Muscle of back (tissue), 11 donors: ENCODE measurements around the gene SLC49A3. TPM values are rescaled to one million over a fixed set of nuclear protein-coding genes. Genes with fewer than 3 reads are reported as not detected.
"Not testable (repeated sequence)": the region's sequence is repeated elsewhere in the genome, so short reads cannot be mapped to it uniquely, and the experiment has no call there.

Experiments
- DNase-seq, 3 donors: peaks; one replicate each; pipeline versions ENCODE4 v3.0.0 to v3.0.0-alpha.2; 2013
- polyA plus RNA-seq, 10 donors: library from polyadenylated mRNA; unstranded; fragments of 120-200 nt; gene quantifications; one replicate each; pipeline ENCODE4 v1.2.1, GENCODE V29; 2013; ENCODE audit not compliant: insufficient read length in 10 of 10

Gene SLC49A3
- polyA plus RNA-seq, 10 donors = 9.0 to 25.2 (median 15.9) TPM

DNA sequence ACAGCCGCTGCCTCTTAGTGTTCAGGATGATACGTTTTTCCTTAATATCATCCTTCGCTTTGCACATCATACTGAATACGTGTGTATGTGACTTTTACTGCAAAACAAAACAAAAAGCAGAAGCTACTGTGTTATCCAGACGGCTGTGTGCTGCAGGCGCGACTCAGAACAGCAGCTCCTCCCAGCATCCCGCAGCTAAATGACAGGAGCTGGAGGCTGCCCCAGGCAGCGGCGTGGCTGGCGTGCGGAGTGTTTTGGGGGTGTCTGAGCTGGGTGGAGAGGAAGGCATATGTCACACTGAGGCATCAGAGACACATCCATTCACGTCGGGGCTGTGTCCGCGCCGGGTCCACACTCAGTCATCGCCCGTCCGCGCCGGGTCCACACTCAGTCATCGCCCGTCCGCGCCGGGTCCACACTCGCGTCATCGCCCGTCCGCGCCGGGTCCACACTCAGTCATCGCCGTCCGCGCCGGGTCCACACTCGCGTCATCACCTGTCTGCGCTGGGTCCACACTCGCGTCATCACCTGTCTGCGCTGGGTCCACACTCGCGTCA lies 33.3 kb upstream of the SLC49A3 start:
- DNase-seq = no peak

- no peak for DNase-seq
These were observed 32.6 kb upstream of the SLC49A3 start for GRCh38 chr4:721261-722168.

- no peak for DNase-seq
These were observed 31.3 kb upstream of the SLC49A3 start for GRCh38 chr4:720111-720860.

- DNase-seq = no peak
These were observed 29.5 kb upstream of the SLC49A3 start for GRCh38 chr4:718460-718859.

DNA sequence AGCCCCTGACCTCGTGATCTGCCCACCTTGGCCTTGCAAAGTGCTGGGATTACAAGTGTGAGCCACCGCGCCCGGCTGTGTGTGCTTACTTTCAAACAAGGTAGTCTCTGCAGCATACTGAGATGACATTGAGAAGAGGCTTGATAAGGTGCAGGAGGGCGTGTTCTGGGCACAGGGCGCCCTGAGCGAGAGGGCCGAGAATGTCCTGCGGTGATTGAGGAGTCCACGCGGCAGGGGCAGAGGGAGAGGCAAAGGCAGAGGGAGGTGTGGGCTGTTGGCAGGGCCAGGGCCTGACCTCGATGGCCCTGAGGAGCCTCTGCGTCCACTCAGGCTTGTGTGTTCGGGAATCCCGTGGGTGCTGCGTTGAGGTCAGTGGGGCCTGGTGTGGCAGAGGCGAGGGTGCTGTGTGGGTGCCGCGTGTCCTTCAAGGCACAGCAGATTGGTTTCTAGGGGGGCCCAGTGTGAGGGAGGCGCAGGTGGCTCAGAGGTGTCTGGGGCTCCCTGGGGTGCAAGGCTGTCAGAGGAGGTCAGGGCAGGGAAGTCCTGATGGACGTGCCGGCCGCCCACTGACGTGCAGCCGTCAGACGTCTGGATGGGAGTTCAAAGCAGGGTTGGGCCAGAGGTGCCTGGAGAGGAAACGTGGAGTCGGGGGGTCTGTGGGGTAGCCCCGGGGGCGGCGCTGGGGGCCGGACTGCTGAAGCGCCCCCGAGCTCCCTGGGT lies 28.8 kb upstream of the SLC49A3 start:
- no peak for DNase-seq

GRCh38 chr4:714087-714486 lies 25.1 kb upstream of the SLC49A3 start:
- no peak for DNase-seq

DNA sequence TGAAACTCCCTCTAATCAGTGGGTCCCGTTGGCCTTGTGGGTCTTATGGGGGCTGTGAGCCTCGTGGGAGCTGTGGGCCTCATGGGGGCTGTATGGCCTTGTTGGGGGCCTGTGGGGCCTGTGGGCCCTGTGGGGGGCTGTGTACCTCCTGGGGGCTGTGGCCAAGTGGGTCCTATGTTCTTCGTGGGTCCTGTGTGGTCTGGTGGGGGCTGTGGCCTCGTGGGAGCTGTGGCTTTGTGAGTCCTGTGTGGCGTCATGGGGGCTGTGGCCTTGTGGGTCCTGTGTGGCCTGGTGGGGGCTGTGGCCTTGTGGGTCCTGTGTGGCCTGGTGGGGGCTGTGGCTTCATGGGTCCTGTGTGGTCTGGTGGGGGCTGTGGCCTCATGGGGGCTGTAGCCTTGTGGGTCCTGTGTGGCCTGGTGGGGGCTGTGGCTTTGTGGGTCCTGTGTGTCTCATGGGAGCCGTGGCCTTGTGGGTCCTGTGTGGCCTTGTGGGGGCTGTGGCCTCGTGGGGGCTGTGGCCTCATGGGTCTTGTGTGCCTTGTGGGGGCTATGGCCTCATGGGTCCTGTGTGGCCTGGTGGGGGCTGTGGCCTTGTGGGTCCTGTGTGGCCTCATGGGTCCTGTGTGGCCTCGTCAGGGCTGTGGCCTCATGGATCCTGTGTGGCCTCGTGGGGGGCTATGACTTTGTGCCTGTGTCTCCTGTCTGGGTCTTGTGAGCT lies 24.1 kb upstream of the SLC49A3 start:
- DNase-seq = no peak

DNA sequence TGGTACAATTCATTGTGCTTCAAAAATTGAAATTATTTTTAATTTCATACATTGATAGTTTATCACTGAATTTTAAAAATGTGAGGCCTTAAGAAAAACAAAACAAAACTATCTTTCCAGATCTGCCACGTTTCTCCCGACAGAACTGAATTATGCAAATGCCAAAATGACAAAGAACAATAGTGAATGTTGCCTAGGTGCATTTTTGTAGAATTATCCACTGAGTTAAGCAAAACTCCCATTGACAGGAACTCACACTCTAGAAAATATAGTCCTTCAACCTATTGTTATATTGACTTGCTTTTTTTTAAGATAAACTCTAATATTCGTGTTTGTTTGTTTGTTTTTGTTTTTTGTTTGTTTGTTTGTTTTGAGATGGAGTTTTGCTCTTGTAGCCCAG lies 23.1 kb upstream of the SLC49A3 start:
- DNase-seq = no peak

DNA sequence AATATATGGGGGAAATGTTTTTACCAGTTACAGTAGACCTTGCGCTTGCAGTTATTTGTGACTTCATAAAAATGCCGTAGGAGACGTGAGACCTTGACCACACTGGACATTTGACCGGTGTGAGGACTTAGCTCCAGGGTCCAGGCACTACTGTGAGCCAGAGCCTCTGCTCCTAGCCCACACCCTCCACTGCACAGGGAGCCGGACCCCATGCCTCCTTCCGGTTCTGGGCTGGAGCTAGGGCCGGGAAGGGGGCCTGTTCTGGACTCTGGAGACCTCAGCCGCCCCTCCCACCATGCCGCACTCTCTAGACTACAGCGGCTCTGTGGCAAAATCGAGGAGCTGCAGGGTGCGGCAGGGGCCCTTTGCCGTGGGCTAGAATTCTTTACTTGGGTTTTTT lies 22.0 kb upstream of the SLC49A3 start:
- no peak for DNase-seq

- no peak for DNase-seq
These were observed 21.2 kb upstream of the SLC49A3 start for GRCh38 chr4:710116-710515.

DNA sequence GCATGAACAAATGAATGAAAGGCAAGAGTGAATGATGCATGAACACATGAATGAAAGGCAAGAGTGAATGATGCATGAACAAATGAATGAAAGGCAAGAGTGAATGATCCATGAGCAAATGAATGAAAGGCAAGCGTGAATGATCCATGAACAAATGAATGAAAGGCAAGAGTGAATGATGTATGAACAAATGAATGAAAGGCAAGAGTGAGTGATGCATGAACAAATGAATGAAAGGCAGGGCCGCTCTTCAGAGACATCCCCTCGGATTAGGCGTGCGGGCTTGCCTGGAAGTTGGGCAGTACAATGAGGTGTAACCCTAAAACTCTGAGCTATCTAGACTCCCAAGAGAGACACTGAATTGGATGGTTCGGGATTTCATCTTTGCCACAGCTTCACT lies 20.4 kb upstream of the SLC49A3 start:
- no peak for DNase-seq

DNA sequence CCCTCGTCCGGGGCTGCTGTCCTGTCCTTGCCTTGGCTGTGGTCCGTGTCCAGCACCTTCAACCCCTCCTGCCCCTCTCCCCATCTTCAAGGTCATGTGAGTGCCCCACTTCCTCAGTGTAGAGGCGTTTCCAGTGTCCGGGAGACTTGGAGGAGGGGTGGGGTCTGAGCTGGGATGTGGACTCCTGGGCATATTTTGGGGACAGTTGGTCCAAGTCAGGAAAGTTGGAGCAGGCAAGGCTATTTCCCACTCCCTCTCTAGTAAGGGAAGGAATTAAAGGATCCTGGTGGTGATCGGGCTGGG lies 19.6 kb upstream of the SLC49A3 start:
- DNase-seq = no peak

- DNase-seq = no peak
These were observed 19.1 kb upstream of the SLC49A3 start for GRCh38 chr4:707929-708630.

GRCh38 chr4:706834-707598 lies 18.1 kb upstream of the SLC49A3 start:
- DNase-seq = no peak

- DNase-seq = not testable (repeated sequence)
These were observed 17.2 kb upstream of the SLC49A3 start for GRCh38 chr4:706083-706633.

DNA sequence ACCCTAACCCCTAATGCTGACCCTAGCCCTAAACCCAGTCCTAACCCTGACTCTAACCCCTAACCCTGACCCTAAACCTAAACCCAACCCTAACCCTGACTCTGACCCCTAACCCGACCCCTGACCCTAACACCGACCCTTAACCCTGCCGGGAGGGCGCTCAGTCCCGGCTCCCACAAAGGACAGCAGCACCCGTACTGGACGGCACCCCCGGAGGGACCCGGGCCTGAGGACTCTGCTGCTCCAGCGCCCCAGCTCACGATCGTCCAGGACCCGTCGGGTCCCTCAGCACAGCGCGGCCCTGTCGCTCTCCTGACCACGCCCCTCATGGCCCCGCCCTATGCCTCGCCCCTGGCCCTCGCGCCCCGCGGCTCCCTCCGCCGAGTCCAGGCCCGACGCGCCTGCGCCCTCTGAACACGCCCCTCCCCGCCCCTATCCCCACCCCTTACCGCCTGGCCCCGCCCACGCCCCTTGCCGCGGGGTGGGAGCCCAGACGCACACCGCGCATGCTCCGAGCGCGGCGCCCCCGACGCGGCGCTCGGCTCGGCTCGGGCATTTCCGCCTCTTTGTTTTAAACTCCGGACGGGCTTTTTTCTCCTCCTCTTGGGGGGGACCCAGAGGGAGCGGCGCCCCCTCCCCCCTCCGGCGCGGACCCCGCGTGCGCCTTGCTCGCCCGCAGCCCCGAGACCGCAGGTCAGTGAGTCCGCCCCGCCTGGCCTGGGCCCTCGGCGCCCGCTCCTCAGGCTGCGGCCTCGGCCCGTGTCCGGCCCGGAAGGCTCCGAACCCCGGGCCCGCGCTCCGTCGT lies 16.5 kb upstream of the SLC49A3 start, which contains the start of gene PCGF3:
Gene PCGF3, plus strand, starts transcription at position 555 of the 805 bp plus-strand sequence. CDS start 27,849 bp downstream, outside the sequence.
- peak; percentile 94 to 97 (median 96) for DNase-seq

DNA sequence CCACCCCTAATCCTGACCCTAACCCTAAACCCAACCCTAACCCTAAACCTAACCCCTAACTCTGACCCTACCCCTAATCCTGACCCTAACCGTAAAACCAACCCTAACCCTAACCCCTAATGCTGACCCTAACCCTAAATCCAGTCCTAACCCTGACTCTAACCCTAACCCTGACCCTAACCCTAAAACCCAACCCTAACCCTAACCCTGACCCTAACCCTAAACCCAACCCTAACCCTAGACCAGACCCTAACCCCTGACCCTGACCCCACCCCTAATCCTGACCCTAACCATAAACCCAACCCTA lies 16.0 kb upstream of the SLC49A3 start:
- no peak for DNase-seq

DNA sequence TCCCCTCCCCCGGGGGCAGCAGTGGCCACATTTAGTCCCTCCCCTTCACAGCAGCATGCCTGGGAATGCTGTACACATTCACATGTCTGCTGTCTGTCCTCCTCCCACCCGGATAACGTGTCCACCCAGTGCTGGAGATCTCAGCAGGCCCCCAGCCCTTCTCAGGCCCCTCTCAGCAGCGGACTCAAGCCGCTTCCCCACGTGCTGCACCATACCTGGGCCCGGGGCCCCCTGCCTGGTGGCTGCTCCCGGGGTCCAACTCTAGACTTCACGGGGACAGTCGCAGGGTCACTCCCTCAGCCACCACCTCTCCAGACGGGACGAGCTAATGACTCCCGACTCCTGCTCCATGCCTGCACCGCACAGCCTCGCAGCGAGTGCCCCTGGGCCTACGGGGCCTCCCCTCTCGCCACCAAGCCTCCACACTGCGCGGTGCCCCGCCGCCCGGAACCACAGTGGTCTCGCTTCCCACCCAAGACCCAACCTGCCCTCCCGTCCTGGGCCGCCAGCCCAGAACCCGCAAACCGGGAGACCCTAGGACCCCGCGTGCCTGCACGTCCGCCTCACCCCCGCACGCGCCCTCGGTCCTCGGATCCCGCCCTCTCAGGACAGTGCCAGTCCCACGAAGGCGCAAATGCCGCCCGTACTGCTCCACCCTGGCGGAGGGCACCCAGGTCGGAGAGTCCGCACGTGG lies 15.4 kb upstream of the SLC49A3 start:
- no peak for DNase-seq
